GM12892 (cell line): ENCODE measurements around the gene PDRG1.
"Not testable (repeated sequence)": the region's sequence is repeated elsewhere in the genome, so short reads cannot be mapped to it uniquely, and the experiment has no call there.

Experiments
- DNase-seq: peaks from one replicate; pipeline ENCODE4 v3.0.0; 2011; ENCODE audit not compliant: insufficient read length
- FAIRE-seq: peaks from 2 replicates; lab custom pipeline; 2011; peaks lifted over from hg19 to GRCh38; lab: Jason Lieb, UNC
- POLR2A ChIP-seq: IDR thresholded peaks from 2 replicates; pipeline ENCODE4 v1.6.1; 2011; ENCODE audit warnings: low read depth, low read length, control low read depth
- POLR2AphosphoS5 ChIP-seq: IDR thresholded peaks from 2 replicates; pipeline ENCODE4 v1.6.1; 2011; ENCODE audit warnings: low read depth, low read length, control low read depth
- TAF1 ChIP-seq: IDR thresholded peaks from 2 replicates; pipeline ENCODE4 v1.6.1; 2011; ENCODE audit warnings: low read depth, mild to moderate bottlenecking, control low read depth, low read length, borderline replicate concordance

The PDRG1 gene

GRCh38 chr20:31922588-31922987, 29.3 kb downstream of the PDRG1 start:
- no peak for DNase-seq
- TF ChIP-seq TAF1 (no peak), POLR2A (no peak), POLR2AphosphoS5 (no peak)
- no peak for FAIRE-seq

- no peak for FAIRE-seq
- no peak for DNase-seq
- no peak for TF ChIP-seq POLR2AphosphoS5
- no peak for TF ChIP-seq TAF1
- TF ChIP-seq POLR2A: no peak
These were observed 29.7 kb downstream of the PDRG1 start for GRCh38 chr20:31922181-31922580.

- not testable (repeated sequence) for FAIRE-seq, DNase-seq
These were observed 30.4 kb downstream of the PDRG1 start for GRCh38 chr20:31921480-31921879.

GRCh38 chr20:31920275-31920855, 31.5 kb downstream of the PDRG1 start:
- no peak for TF ChIP-seq TAF1
- no peak for TF ChIP-seq POLR2AphosphoS5
- TF ChIP-seq POLR2A: no peak
- DNase-seq: no peak
- no peak for FAIRE-seq

GRCh38 chr20:31919410-31920155, 32.3 kb downstream of the PDRG1 start:
- DNase-seq (no peak), FAIRE-seq (no peak)
- no peak for TF ChIP-seq POLR2AphosphoS5
- TF ChIP-seq POLR2A: no peak
- no peak for TF ChIP-seq TAF1

- FAIRE-seq: no peak
- no peak for DNase-seq
- TF ChIP-seq POLR2AphosphoS5: no peak
- TF ChIP-seq POLR2A: no peak
- TF ChIP-seq TAF1: no peak
These were observed 33.3 kb downstream of the PDRG1 start for GRCh38 chr20:31918466-31919105.

- FAIRE-seq, DNase-seq: not testable (repeated sequence)
These were observed 33.9 kb downstream of the PDRG1 start for GRCh38 chr20:31917962-31918412.

GRCh38 chr20:31916708-31917107, 35.1 kb downstream of the PDRG1 start:
- DNase-seq (no peak), FAIRE-seq (no peak)
- TF ChIP-seq POLR2AphosphoS5 (no peak), TAF1 (no peak), POLR2A (no peak)

GRCh38 chr20:31915491-31916280, 36.2 kb downstream of the PDRG1 start:
- FAIRE-seq (no peak), DNase-seq (no peak)
- TF ChIP-seq TAF1: no peak
- no peak for TF ChIP-seq POLR2A
- no peak for TF ChIP-seq POLR2AphosphoS5

- DNase-seq (no peak), FAIRE-seq (no peak)
- no peak for TF ChIP-seq POLR2AphosphoS5
- no peak for TF ChIP-seq TAF1
- no peak for TF ChIP-seq POLR2A
These were observed 37.7 kb downstream of the PDRG1 start for GRCh38 chr20:31914170-31914569.

GRCh38 chr20:31913431-31914157, 38.3 kb downstream of the PDRG1 start:
- DNase-seq (no peak), FAIRE-seq (no peak)
- no peak for TF ChIP-seq TAF1
- TF ChIP-seq POLR2AphosphoS5: no peak
- no peak for TF ChIP-seq POLR2A
